Activated CD4-positive, alpha-beta memory T cell treated with anti-CD3 and anti-CD28 coated beads for 36 hours (primary cell): Measurements from ENCODE around the gene ACSS3. TPM values are rescaled to one million over a fixed set of nuclear protein-coding genes. Genes with fewer than 3 reads are reported as not detected.
"Not testable (repeated sequence)": the region's sequence is repeated elsewhere in the genome, so short reads cannot be mapped to it uniquely, and the experiment has no call there.

ENCODE experiments used
- CTCF ChIA-PET: fragments of 350-600 bp; sonication (Branson Sonifier 250); formaldehyde crosslinking; loops from one replicate; lab custom pipeline; 2021; ENCODE audit warnings: antibody characterized with exemption, inconsistent platforms; lab: Charles Lee
- POLR2A ChIA-PET: fragments of 350-600 bp; sonication (Branson Sonifier 250); formaldehyde crosslinking; loops from one replicate; lab custom pipeline; 2021; ENCODE audit warnings: antibody characterized with exemption; lab: Charles Lee
- DNase-seq: peaks from one replicate; pipeline ENCODE4 v3.0.0-alpha.2; 2020
- H3K27ac Mint-ChIP-seq: one replicate; pipeline ENCODE4 v1.8.0; 2021; ENCODE audit warnings: mixed read lengths
- H3K27me3 Mint-ChIP-seq: one replicate; pipeline ENCODE4 v1.8.0; 2021; ENCODE audit warnings: mixed read lengths
- H3K36me3 Mint-ChIP-seq: one replicate; pipeline ENCODE4 v1.8.0; 2021; ENCODE audit warnings: mixed read lengths
- H3K4me1 Mint-ChIP-seq: one replicate; pipeline ENCODE4 v1.8.0; 2021; ENCODE audit warnings: low read depth, mixed read lengths
- H3K4me3 Mint-ChIP-seq: one replicate; pipeline ENCODE4 v1.8.0; 2021; ENCODE audit warnings: mild to moderate bottlenecking, mixed read lengths
- H3K9me3 Mint-ChIP-seq: one replicate; pipeline ENCODE4 v1.8.0; 2021; ENCODE audit warnings: mixed read lengths
- intact Hi-C: fragments of 100-400 bp; cut with micrococcal nuclease; formaldehyde crosslinking; loops from one replicate; pipeline ENCODE4 v1.15.1; 2023
- total RNA-seq, 2 experiments: library from RNA; stranded (reverse); gene quantifications; one replicate each; pipeline ENCODE4 v1.2.3, GENCODE V29; 2021

Gene ACSS3, protein sequence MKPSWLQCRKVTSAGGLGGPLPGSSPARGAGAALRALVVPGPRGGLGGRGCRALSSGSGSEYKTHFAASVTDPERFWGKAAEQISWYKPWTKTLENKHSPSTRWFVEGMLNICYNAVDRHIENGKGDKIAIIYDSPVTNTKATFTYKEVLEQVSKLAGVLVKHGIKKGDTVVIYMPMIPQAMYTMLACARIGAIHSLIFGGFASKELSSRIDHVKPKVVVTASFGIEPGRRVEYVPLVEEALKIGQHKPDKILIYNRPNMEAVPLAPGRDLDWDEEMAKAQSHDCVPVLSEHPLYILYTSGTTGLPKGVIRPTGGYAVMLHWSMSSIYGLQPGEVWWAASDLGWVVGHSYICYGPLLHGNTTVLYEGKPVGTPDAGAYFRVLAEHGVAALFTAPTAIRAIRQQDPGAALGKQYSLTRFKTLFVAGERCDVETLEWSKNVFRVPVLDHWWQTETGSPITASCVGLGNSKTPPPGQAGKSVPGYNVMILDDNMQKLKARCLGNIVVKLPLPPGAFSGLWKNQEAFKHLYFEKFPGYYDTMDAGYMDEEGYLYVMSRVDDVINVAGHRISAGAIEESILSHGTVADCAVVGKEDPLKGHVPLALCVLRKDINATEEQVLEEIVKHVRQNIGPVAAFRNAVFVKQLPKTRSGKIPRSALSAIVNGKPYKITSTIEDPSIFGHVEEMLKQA
- total RNA-seq = not detected

DNA sequence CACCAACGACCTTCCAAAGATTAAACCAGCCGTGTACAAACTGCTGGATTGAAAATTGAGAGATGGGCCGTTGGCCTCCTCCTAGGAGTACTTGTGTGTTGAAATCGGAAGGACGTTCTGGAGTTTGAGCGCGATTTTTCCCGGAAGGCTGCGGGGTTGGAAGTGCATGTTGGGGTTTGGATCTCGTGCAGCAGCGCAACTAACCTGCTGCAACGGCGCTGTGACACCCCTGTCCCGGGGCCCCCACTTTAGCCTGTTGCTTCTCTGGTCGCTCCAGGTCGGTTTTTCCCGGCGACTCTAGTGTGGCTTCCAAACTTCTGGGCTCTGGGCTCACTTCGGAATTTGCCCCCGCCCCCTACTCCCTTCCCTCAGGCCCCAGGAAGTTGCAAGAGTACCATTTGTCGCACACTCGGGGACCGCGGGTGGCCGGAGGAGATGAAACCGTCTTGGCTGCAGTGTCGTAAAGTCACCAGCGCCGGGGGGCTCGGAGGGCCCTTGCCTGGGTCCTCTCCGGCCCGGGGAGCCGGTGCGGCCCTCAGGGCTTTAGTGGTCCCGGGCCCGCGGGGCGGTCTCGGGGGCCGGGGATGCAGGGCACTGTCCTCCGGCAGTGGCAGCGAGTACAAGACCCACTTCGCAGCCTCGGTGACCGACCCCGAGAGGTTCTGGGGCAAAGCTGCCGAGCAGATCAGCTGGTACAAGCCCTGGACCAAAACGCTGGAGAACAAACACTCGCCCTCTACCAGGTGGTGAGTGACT lies at the start of gene ACSS3:
TSS of gene ACSS3 (plus strand) at position 394 of the 756 bp plus-strand sequence. CDS start at position 436, 42 bp downstream.
- no peak for DNase-seq
- peaks cover 9% of the 10 kb centered on the region for H3K9me3 Mint-ChIP-seq
- no peak within 1 kb of the TSS for H3K4me3 Mint-ChIP-seq
- POLR2A ChIA-PET = no interaction called here
- H3K4me1 Mint-ChIP-seq = no peaks in the 10 kb centered on the region
- no peaks in the 10 kb centered on the region for H3K36me3 Mint-ChIP-seq
- peaks cover 17% of the 10 kb centered on the region for H3K27me3 Mint-ChIP-seq
- intact Hi-C loops = no loop called here
- no peak within 1 kb of the TSS for H3K27ac Mint-ChIP-seq
- CTCF ChIA-PET = no interaction called here

DNA sequence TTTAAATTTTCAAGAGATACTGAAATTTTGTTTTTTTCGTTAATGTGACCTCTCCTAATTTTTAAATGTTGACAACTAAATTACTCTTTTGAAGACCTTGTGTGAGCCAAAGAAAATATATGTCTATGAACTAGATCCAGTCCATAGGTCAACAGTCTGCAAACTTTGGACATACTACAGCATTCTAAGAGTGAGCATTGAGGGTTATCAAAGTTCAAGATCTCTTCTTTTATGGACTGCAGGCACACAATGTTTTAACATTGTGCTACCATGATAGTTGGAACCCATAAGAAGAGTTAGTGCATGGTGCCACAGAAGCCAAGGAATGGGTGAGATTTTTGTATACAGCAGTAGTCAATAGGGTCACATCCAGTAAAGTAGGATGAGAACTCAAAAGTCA lies 43.0 kb upstream of the ACSS3 start:
- ChIA-PET CTCF (no interaction called here), POLR2A (no interaction called here)
- no peak overlapping the region for H3K4me3 Mint-ChIP-seq
- peaks cover 12% of the 10 kb centered on the region for H3K9me3 Mint-ChIP-seq
- H3K27me3 Mint-ChIP-seq = no peaks in the 10 kb centered on the region
- intact Hi-C loops = no loop called here
- H3K27ac Mint-ChIP-seq = no peak overlapping the region
- H3K36me3 Mint-ChIP-seq = no peaks in the 10 kb centered on the region
- DNase-seq = no peak
- H3K4me1 Mint-ChIP-seq = no peaks in the 10 kb centered on the region

DNA sequence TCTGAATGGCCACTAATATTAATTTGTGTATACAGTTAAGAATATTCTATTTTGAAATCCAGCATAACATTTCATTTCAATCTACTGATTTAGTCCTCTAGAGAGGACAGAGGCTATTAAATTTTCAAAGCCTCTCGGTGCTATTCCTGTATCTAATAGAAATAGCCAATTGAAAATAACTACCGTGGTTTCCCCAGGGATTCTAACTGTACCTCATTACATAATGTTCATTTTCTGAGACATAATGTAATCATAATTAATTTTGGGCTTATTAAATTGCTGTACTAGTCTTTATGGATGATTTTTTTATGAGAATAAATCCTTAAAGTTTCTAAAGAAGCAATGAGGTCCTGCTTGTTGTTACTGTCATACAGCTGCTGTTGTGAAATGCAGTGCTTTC lies 38.6 kb upstream of the ACSS3 start:
- DNase-seq = no peak
- no peaks in the 10 kb centered on the region for H3K27me3 Mint-ChIP-seq
- H3K27ac Mint-ChIP-seq = no peak overlapping the region
- intact Hi-C loops = no loop called here
- ChIA-PET POLR2A (no interaction called here), CTCF (no interaction called here)
- no peaks in the 10 kb centered on the region for H3K4me1 Mint-ChIP-seq
- peaks cover 14% of the 10 kb centered on the region for H3K9me3 Mint-ChIP-seq
- H3K36me3 Mint-ChIP-seq = no peaks in the 10 kb centered on the region
- no peak overlapping the region for H3K4me3 Mint-ChIP-seq

DNA sequence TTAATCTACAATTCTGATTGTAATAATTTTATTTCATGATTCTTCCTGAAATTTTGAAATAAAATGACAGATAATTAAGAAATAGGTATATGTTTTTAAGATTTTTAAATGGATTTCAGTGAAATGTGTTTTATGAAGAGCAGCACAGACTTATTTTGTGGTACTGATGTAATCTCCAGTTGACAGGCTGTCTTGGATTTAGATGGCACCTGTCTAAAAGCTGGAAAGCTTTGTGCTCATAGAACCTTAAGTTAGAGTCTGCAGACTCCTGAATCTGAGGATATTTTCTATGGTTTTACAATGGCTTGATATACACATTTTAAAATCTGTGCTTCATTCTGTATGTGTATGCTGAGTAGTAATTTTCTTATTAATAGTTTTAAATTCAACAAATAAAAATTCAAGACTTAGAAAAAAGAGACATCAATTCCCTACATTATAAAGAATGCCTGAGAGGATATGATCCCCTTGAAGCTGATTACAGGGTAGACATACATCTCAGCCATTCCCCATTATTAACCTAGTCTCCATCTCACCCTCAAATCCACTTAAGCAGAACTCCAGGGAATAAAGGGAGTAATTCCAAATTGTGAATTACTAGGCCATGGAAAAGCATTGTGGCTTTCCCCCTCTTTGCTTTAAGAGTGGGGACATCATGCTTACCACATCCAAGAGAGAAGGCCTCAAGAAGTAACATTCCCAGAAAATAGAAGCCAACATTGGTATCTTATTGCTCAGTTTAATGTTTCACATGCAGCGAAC lies 33.7 kb upstream of the ACSS3 start:
- peaks cover 7% of the 10 kb centered on the region for H3K9me3 Mint-ChIP-seq
- POLR2A ChIA-PET = no interaction called here
- H3K27me3 Mint-ChIP-seq = no peaks in the 10 kb centered on the region

DNA sequence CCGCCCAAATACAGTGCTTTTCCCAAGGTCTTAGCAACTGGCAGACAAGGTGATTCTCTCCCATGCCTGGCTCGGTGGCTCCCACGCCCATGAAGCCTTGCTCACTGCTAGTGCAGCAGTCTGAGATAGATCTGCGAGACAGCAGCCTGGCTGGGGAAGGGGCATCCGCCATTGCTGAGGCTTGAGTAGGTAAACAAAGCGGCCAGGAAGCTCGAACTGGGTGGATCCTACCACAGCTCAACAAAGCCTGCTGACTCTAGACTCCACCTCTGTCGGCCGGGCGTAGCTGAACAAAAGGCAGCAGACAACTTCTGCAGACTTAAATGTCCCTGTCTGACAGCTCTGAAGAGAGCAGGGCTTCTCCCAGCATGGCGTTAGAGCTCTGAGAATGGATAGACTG lies 12.9 kb upstream of the ACSS3 start:
- peaks cover 23% of the 10 kb centered on the region for H3K9me3 Mint-ChIP-seq
- POLR2A ChIA-PET, H3K27ac Mint-ChIP-seq, H3K27me3 Mint-ChIP-seq, intact Hi-C loops, H3K4me1 Mint-ChIP-seq, H3K36me3 Mint-ChIP-seq, DNase-seq, H3K4me3 Mint-ChIP-seq, CTCF ChIA-PET: not testable (repeated sequence)

More for the DNA sequence above, 33.7 kb upstream of the ACSS3 start:
- CTCF ChIA-PET = no interaction called here
- intact Hi-C loops = no loop called here
- Mint-ChIP-seq H3K27ac (no peak overlapping the region), H3K4me1 (no peaks in the 10 kb centered on the region), H3K4me3 (no peak overlapping the region), H3K36me3 (no peaks in the 10 kb centered on the region)
- DNase-seq = no peak

DNA sequence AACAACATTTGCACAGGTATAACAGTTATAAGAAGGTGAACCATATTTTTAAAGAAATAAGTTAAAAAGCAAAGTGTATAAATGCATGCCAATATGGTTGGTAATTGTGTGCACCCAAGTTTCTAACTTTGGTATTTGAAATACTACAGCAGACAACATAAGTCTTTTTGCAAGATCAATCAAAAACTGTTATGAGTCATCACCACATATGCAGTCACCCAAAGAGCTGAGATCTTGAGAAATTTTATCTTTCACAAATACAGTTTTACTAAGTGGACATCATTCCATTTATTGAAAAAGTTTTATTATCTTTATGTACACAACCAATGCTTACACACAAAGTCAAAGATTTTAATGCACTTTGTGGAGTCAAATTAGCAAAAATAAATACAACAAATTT lies 7.0 kb upstream of the ACSS3 start:
- no peaks in the 10 kb centered on the region for H3K4me1 Mint-ChIP-seq
- POLR2A ChIA-PET = no interaction called here
- CTCF ChIA-PET = no interaction called here
- H3K27me3 Mint-ChIP-seq = no peaks in the 10 kb centered on the region
- no peak overlapping the region for H3K27ac Mint-ChIP-seq
- H3K4me3 Mint-ChIP-seq = no peak overlapping the region
- DNase-seq = no peak
- H3K36me3 Mint-ChIP-seq = no peaks in the 10 kb centered on the region
- peaks cover 18% of the 10 kb centered on the region for H3K9me3 Mint-ChIP-seq
- intact Hi-C loops = no loop called here

DNA sequence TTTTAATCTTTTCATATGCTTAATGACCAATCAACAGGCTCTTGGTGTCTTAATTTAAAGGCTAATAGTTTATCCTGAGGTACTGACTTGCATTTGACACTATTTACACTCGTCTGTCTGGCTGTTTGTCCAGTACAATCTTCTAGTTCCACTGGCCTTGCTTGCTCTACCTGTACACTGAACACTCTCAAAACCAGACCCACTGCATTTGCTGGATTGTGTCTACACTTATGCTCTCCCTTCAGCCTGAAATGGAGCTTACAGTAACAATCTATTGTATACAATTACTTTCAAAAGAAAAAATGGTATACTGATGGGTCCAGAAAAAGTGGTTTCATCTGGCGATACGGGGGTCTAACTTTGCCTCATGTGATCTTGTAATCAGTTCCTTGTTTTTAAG lies 2.3 kb upstream of the ACSS3 start:
- no peak overlapping the region for H3K4me3 Mint-ChIP-seq
- POLR2A ChIA-PET = no interaction called here

DNA sequence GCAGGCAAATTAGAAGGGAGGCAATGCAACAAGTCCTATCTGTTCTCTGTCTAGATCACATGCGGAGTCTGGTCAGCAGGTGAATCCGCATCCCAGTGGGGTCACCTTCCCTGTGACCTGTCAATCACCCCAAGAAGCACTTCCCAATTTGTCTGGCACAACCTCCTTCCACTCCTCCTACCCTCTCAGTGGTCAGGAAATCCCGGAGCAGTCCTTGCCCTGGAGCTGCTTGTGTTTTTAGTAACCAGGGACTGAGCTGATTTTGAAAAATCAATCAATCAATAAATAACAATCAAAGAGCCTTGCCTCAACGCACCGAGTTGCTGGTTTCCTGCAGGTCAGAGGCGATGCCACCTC lies 572 bp upstream of the ACSS3 start:
- ChIA-PET CTCF (no interaction called here), POLR2A (no interaction called here)
- Mint-ChIP-seq H3K4me1 (no peaks in the 10 kb centered on the region), H3K27me3 (peaks cover 17% of the 10 kb centered on the region), H3K36me3 (no peaks in the 10 kb centered on the region), H3K27ac (no peak overlapping the region), H3K4me3 (no peak overlapping the region), H3K9me3 (peaks cover 7% of the 10 kb centered on the region)
- DNase-seq = no peak
- intact Hi-C loops = no loop called here

More for the DNA sequence above, 2.3 kb upstream of the ACSS3 start:
- H3K4me1 Mint-ChIP-seq = no peaks in the 10 kb centered on the region
- H3K27me3 Mint-ChIP-seq = peaks cover 17% of the 10 kb centered on the region
- no peak for DNase-seq
- intact Hi-C loops = no loop called here
- H3K9me3 Mint-ChIP-seq = peaks cover 7% of the 10 kb centered on the region
- CTCF ChIA-PET = no interaction called here
- H3K27ac Mint-ChIP-seq = no peak overlapping the region
- no peaks in the 10 kb centered on the region for H3K36me3 Mint-ChIP-seq

DNA sequence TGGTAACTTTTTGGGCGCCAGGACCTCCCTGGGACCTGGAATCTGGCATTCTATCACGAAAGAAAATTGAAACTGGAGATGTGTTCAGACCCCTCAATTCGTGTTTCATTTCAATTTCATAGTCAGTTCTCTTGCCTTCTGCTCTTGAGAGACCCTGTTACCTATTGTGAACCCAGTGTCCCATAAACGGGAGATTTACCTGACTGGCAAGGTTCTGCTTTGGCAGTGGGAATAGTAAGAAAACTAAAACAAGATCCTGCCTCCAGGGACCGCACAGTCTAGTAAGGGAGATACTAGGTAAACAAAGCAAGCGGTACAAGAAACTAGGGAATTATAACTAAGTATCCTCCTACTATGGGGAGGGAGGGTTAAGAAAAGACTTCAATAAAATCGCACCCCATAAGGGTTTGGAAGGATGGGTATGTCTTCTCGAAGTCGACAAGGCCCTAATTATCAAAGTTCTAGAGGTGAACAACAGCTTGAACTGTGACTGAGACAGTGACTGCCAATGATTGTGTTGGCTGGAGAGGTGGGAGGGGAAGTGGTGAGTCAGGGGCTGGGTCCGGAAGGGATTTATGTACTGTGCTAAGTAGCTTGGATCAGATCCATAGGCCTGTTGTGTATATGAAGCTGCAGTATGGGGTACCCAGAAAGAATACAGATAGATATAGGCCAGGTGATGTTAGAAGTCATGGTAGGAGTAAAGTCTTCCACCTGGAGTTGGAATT lies 754 bp downstream of the ACSS3 start:
- Mint-ChIP-seq H3K36me3 (no peaks in the 10 kb centered on the region), H3K4me1 (no peaks in the 10 kb centered on the region), H3K27ac (no peak overlapping the region), H3K27me3 (peaks cover 17% of the 10 kb centered on the region), H3K9me3 (peaks cover 10% of the 10 kb centered on the region), H3K4me3 (no peak overlapping the region)
- POLR2A ChIA-PET = no interaction called here
- intact Hi-C loops = no loop called here
- no peak for DNase-seq
- CTCF ChIA-PET = no interaction called here

DNA sequence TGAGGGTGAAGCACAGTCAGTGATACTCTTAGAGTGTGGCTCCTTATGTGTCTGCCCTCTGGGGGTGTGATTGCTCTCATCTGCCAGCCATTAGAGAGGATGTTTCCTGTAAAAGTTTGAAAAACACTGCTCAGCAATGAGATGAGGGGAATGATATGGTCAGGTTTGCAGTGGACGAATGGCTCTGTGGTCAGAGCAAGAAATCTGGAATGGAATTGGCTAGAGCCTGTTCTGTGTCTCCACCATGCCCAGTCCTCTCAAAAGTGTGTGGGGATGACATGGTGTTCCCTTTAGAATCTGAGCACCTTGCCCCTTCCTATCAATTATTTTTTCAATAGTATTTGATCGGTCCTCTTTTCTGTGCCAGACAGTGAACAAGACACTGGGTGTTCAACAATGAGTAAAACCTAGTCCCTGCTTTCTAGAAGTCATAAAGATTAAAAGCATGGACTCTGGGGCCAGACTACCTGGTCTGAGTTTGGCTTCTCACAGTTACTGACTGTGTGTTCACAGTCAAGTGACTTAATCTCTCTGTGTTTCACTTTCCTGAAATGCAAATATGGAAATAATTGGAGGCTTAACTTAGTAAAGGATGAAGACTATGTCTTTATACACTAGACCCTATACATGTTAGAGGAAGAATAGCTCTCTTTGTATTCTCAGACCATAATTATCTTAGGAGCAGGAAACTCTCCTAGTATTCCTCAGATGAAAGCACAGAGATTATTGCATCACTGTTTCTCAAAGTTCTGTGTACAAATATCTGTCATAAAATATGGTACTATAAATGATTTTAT lies 1.6 kb downstream of the ACSS3 start:
- CTCF ChIA-PET = no interaction called here

DNA sequence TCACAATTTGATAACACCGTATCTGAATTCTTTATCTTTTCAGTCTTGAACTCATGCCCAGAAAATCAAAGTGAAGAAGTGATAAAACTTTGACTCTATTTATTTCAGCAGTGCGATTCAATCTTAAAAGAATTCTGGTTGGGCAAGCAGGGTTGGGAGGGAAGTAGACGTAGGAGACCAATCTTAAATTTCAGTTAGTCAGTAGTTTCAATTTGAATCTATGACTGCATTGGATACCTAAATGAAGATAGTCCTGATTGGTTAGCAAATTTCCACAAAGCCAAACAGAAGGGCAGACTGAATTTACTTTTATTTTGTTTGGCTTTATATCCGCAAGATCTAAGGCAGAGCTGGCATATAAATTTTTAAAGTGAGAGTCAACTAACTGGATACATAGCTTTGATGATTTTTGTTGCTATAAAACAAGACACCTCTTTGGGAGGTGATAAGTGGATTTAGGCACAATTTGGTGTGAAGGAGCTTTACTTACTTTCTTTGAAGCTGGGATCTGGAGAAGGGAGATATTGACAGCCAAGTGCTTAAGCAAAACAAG lies 2.6 kb downstream of the ACSS3 start:
- ChIA-PET POLR2A (no interaction called here), CTCF (no interaction called here)
- Mint-ChIP-seq H3K4me1 (no peaks in the 10 kb centered on the region), H3K9me3 (peaks cover 8% of the 10 kb centered on the region), H3K27me3 (peaks cover 17% of the 10 kb centered on the region), H3K36me3 (no peaks in the 10 kb centered on the region), H3K4me3 (no peak overlapping the region), H3K27ac (no peak overlapping the region)
- DNase-seq = no peak
- intact Hi-C loops = no loop called here

More for the DNA sequence above, 1.6 kb downstream of the ACSS3 start:
- H3K4me3 Mint-ChIP-seq = no peak overlapping the region
- H3K36me3 Mint-ChIP-seq = no peaks in the 10 kb centered on the region
- no peak for DNase-seq
- peaks cover 17% of the 10 kb centered on the region for H3K27me3 Mint-ChIP-seq
- peaks cover 10% of the 10 kb centered on the region for H3K9me3 Mint-ChIP-seq
- H3K4me1 Mint-ChIP-seq = no peaks in the 10 kb centered on the region
- no peak overlapping the region for H3K27ac Mint-ChIP-seq
- POLR2A ChIA-PET = no interaction called here
- intact Hi-C loops = no loop called here
